Neural crest cell (in vitro differentiated cells): ENCODE measurements around the gene BARD1. TPM values are rescaled to one million over a fixed set of nuclear protein-coding genes. Genes with fewer than 3 reads are reported as not detected.

ENCODE experiments used
- DNase-seq: peaks from one replicate; pipeline ENCODE4 v3.0.0; 2021; ENCODE audit warnings: low read depth, mixed read lengths, low spot score
- H3K27ac Mint-ChIP-seq: one replicate; pipeline ENCODE4 v1.8.0; 2021; ENCODE audit warnings: mild to moderate bottlenecking, mixed read lengths; ENCODE audit not compliant: unreplicated experiment
- H3K27me3 Mint-ChIP-seq: 2 replicates; pipeline ENCODE4 v1.8.0; 2021; ENCODE audit warnings: low read depth, mild to moderate bottlenecking, mixed read lengths
- H3K36me3 Mint-ChIP-seq: 2 replicates; pipeline ENCODE4 v1.8.0; 2021; ENCODE audit warnings: low read depth, mild to moderate bottlenecking, mixed read lengths
- H3K4me1 Mint-ChIP-seq: 2 replicates; pipeline ENCODE4 v1.8.0; 2021; ENCODE audit warnings: mixed read lengths
- H3K4me3 Mint-ChIP-seq: one replicate; pipeline ENCODE4 v1.8.0; 2021; ENCODE audit warnings: mild to moderate bottlenecking, mixed read lengths
- H3K9me3 Mint-ChIP-seq: 2 replicates; pipeline ENCODE4 v1.8.0; 2021; ENCODE audit warnings: mixed read lengths
- CTCF ChIP-seq: fragments of 200-600 bp; sonication (generic); conservative IDR thresholded peaks from 2 replicates; pipeline ENCODE4 v1.5.0; 2021; ENCODE audit warnings: antibody characterized with exemption, mild to moderate bottlenecking
- total RNA-seq: library from RNA; stranded (reverse); gene quantifications from 2 replicates; pipeline ENCODE4 v1.2.1, GENCODE V29; 2021

Gene BARD1
- total RNA-seq, 1 donor from 2014 or later = 40.4 TPM

- no peak overlapping the region for H3K4me3 Mint-ChIP-seq
- no peak for DNase-seq
- no peaks in the 10 kb centered on the region for H3K9me3 Mint-ChIP-seq
- H3K36me3 Mint-ChIP-seq = peaks cover 3% of the 10 kb centered on the region
- H3K27me3 Mint-ChIP-seq = no peaks in the 10 kb centered on the region
- H3K27ac Mint-ChIP-seq = no peak overlapping the region
- peaks cover 8% of the 10 kb centered on the region for H3K4me1 Mint-ChIP-seq
- no peak for TF ChIP-seq CTCF
Observed at GRCh38 chr2:214676421-214677089, 132.9 kb downstream of the BARD1 start.
